H1 (cell line): Measurements from ENCODE around the gene MACC1. TPM values are rescaled to one million over a fixed set of nuclear protein-coding genes. Genes with fewer than 3 reads are reported as not detected.

Experiments
- BRCA1 ChIP-seq: IDR thresholded peaks from 2 replicates; pipeline ENCODE4 v1.6.1; 2012; ENCODE audit warnings: low read depth, low read length, improper control_type of control experiment
- EP300 ChIP-seq, 2 experiments: IDR thresholded peaks; 1 replicate in 1 of 2; 2 replicates in 1 of 2; pipeline ENCODE4 v1.6.1; 2011 to 2012; ENCODE audit warnings: low read depth in 2 of 2, low read length in 2 of 2, mild to moderate bottlenecking in 2 of 2, borderline replicate concordance in 1 of 2, inconsistent platforms in 1 of 2, moderate library complexity in 1 of 2
- GABPA ChIP-seq: IDR thresholded peaks from 2 replicates; pipeline ENCODE4 v1.6.1; 2011; ENCODE audit warnings: mild to moderate bottlenecking, low read length, moderate library complexity, borderline replicate concordance; ENCODE audit not compliant: insufficient read depth
- JUN ChIP-seq: IDR thresholded peaks from 2 replicates; pipeline ENCODE4 v1.6.1; 2011; ENCODE audit warnings: low read depth, mild to moderate bottlenecking, improper control_type of control experiment, low read length
- KDM4A ChIP-seq: IDR thresholded peaks from one replicate; pipeline ENCODE4 v1.7.1; 2012; ENCODE audit warnings: low read depth, mild to moderate bottlenecking, moderate library complexity, low read length, inconsistent platforms; ENCODE audit not compliant: severe bottlenecking
- SP1 ChIP-seq: IDR thresholded peaks from 2 replicates; pipeline ENCODE4 v1.6.1; 2011; ENCODE audit warnings: low read depth, low read length
- polyA plus RNA-seq, 7 experiments: library from polyadenylated mRNA; depleted of rRNA in 3 of 7; stranded (reverse) in 5 of 7; unstranded in 2 of 7; fragments of >200 nt in 5 of 7; fragments of 200-250 nt in 2 of 7; gene quantifications; 1 replicate in 5 of 7; 2 replicates in 1 of 7; 4 replicates in 1 of 7; pipeline versions ENCODE4 v1.2.1 to v1.2.3, GENCODE V29; 2011 to 2013; ENCODE audit warnings: missing spikeins in 2 of 7, mixed read lengths in 2 of 7
- total RNA-seq: library from RNA; stranded (reverse); fragmentation: NEBNext Ultra II Directional; extraction: Animal tissue kit (Norgen Biotek cat#: 25700); gene quantifications from 2 replicates; pipeline ENCODE4 v1.2.1, GENCODE V29; 2021

MACC1 gene
- total and polyA plus RNA-seq, 2 of the 8 experiments (the other 6 are each of a cell fraction or from before 2014, with no cell fraction given), result 2.0 to 17.2 TPM

- no peak for TF ChIP-seq EP300 (IDR thresholded peaks at IDR 0.05; ENCODE audit: borderline replicate concordance in 1 of 2, low read depth in 2 of 2, low read length in 2 of 2)
- no peak for TF ChIP-seq JUN
- no peak for TF ChIP-seq GABPA
- TF ChIP-seq BRCA1, result no peak
- TF ChIP-seq KDM4A, result no peak
- TF ChIP-seq SP1, result no peak
Observed at GRCh38 chr7:20165146-20165510, 52.1 kb downstream of the MACC1 start (continued).
